ENCODE measurements around the gene NR3C2.

GRCh38 chr4:148056879-148057278, 385.3 kb downstream of the NR3C2 start:
- no peak for TF ChIP-seq ZBTB33 (IDR thresholded peaks at IDR 0.05; ENCODE audit: borderline replicate concordance, low read depth)
- no peak for TF ChIP-seq TEAD4 (IDR thresholded peaks at IDR 0.05; ENCODE audit: borderline replicate concordance, insufficient read depth)
- TF ChIP-seq CTCF (IDR thresholded peaks at IDR 0.05): no peak
- no peak for TF ChIP-seq SIN3A (IDR thresholded peaks at IDR 0.05; ENCODE audit: borderline replicate concordance, low read depth, low read length)
- no peak for TF ChIP-seq EZH2phosphoT487 (IDR thresholded peaks at IDR 0.05; ENCODE audit: borderline replicate concordance, low read depth)
- TF ChIP-seq POLR2AphosphoS5 (IDR thresholded peaks at IDR 0.05; ENCODE audit: low read depth, low read length): no peak
- TF ChIP-seq FOXM1 (IDR thresholded peaks at IDR 0.05; ENCODE audit: low read depth): no peak
- no peak for TF ChIP-seq RAD21 (IDR thresholded peaks at IDR 0.05; ENCODE audit: low read length)
- no peak for TF ChIP-seq CHD2 (IDR thresholded peaks at IDR 0.05; ENCODE audit: low read length, partially characterized antibody)
- TF ChIP-seq GABPA (IDR thresholded peaks at IDR 0.05; ENCODE audit: low read depth): no peak
- TF ChIP-seq MAX (IDR thresholded peaks at IDR 0.05; ENCODE audit: low read depth): no peak

Measured in SK-N-SH (cell line).